HG02678 (cell line): ENCODE measurements around the gene HLA-E.
A peak's percentile ranks its signal among the peaks of the same experiment; 100 is the strongest.
"Not testable (repeated sequence)": the region's sequence is repeated elsewhere in the genome, so short reads cannot be mapped to it uniquely, and the experiment has no call there.

Source experiments
- ATAC-seq: cut with Tn5 transposase; IDR thresholded peaks from one replicate; pipeline ENCODE4 v1.9.1; 2021; ENCODE audit warnings: mild to moderate bottlenecking, moderate library complexity; ENCODE audit not compliant: unreplicated experiment

The HLA-E gene

DNA sequence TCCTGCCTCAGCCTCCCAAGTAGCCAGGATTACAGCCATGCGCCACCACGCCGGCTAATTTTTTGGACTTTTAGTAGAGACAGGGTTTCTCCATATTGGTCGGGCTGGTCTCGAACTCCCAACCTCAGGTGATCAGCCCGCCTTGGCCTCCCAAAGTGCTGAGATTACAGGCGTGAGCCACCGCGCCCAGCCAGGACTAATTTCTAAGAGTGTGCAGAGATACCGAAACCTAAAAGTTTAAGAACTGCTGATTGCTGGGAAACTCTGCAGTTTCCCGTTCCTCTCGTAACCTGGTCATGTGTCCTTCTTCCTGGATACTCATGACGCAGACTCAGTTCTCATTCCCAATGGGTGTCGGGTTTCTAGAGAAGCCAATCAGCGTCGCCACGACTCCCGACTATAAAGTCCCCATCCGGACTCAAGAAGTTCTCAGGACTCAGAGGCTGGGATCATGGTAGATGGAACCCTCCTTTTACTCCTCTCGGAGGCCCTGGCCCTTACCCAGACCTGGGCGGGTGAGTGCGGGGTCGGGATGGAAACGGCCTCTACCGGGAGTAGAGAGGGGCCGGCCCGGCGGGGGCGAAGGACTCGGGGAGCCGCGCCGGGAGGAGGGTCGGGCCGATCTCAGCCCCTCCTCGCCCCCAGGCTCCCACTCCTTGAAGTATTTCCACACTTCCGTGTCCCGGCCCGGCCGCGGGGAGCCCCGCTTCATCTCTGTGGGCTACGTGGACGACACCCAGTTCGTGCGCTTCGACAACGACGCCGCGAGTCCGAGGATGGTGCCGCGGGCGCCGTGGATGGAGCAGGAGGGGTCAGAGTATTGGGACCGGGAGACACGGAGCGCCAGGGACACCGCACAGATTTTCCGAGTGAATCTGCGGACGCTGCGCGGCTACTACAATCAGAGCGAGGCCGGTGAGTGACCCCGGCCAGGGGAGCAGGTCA lies at the start of gene HLA-E:
Gene HLA-E, plus strand, starts transcription at position 429 of the 945 bp plus-strand sequence. Its CDS starts 23 bp downstream, at position 452.
- peak; percentile 83 for ATAC-seq

DNA sequence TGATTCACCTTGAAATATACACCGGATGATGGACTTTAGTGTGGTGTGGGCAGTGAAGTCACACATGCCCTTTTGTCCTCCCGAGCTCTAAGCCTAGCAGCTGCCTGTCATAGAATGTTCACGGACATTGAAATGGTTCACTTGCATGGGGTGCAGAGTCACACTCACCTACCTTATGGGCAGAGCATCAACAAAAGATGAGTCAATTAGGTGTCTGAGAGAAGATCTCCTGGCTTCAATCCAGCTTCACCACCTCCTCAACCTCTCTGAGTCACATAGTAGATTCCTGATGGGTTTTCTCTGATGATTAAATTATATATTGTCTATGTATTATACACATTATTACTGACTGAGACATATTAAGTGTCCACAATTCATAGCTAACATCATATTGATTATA lies 48.1 kb upstream of the HLA-E start:
- no peak for ATAC-seq

DNA sequence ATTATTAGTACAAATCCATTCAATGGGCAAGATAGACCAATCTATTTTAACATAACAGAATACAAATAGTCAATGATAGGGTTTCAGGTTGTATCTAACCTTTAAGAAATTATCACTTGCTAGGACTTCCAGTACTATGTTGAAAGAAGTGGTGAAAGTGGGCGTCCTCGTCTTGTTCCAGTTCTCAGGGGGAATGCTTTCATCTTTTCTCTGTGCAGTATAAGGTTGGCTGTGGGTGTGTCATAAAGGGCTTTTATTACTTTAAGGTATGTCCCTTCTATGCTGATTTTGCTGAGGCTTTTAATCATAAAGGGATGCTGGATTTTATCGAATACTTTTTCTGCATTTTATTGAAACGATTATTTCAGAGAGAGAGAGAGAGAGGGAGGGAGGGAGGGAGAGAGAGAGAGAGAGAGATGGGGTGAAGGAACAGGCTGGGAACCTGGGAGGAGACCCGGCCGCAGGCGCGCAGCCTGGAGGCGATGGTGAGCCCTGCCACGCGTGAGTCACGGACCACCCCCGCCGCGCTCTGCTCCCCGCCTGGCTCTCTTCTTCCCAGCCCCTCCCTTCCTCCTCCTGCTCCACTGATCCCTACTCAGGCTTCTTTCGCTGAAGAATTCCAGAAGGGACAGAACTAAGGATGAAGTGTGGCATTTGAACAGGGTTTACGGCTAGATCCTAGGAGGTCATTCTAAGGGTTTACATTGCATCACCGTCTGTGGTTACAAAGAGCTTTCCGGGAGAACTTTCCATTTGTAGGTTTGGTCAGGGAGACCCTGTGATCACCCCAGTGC lies 45.5 kb upstream of the HLA-E start:
- ATAC-seq = no peak

DNA sequence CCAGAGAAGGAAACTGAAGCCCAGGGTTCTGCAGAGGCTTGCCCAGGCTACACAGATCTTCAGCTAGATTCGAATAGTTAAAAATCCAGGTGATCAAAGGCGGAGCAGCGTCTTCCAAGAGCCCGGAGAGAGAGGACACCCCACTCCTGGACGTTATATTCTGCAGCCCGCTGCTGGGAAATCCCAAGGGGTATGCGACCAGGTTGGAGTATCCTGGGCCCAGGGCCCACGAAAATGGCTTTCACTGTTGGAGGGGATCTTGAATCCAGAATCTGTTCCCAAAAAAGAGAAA lies 44.9 kb upstream of the HLA-E start:
- no peak for ATAC-seq

DNA sequence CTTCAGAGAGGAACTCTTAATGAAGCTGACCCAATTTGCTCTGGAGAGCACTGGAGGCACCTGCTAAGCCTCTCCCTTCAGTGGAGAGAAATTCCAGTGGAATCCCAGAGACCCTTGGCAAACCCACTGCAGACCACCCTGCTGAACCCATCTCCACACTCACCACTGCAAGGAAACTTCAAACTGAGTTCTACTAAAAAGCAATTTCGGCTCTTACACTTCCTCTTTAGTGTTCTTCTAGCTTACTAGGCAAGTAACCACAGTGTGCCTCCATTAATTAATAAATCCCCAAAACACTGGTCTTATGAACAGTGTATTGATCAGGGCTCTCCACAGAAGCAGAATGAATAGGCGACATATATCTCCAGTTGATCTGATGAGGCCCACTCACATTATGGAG lies 43.0 kb upstream of the HLA-E start:
- no peak for ATAC-seq

DNA sequence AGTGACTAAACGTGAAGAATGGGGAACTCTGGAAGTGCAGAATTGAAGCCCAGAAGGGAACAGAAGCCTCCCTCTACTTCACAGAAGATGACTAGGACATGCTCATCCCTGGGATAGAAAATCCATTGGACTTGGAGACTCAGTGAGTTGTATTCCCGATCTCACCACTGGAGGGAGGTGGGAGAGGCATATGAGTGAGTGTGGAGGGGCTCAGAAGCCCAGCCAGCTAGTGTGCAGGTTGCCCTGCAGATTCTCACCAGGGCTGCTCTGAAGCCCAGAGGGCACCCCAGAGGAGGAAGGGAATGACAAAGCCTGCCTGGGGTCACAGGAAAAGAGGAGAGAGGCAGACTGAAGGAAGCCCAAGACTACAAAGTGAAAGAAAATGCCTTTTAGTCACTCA lies 42.1 kb upstream of the HLA-E start:
- ATAC-seq = no peak

DNA sequence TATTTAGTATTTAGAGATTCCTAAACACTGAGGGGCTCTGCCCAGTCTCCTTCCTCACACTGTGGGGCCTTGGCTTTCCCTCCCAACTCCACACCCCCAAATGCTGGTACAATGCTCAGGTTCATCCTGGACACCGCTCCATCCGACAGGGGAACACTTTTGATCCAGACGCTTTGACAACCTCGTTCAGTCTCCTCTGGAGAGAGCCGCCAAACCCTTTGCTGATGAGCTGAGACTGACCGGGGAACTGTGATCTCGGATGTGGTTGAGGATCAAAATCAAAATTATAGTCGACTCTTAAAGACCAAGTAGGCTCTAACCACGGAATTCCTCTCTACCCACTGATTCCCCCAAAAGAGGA lies 38.8 kb upstream of the HLA-E start:
- ATAC-seq = no peak

DNA sequence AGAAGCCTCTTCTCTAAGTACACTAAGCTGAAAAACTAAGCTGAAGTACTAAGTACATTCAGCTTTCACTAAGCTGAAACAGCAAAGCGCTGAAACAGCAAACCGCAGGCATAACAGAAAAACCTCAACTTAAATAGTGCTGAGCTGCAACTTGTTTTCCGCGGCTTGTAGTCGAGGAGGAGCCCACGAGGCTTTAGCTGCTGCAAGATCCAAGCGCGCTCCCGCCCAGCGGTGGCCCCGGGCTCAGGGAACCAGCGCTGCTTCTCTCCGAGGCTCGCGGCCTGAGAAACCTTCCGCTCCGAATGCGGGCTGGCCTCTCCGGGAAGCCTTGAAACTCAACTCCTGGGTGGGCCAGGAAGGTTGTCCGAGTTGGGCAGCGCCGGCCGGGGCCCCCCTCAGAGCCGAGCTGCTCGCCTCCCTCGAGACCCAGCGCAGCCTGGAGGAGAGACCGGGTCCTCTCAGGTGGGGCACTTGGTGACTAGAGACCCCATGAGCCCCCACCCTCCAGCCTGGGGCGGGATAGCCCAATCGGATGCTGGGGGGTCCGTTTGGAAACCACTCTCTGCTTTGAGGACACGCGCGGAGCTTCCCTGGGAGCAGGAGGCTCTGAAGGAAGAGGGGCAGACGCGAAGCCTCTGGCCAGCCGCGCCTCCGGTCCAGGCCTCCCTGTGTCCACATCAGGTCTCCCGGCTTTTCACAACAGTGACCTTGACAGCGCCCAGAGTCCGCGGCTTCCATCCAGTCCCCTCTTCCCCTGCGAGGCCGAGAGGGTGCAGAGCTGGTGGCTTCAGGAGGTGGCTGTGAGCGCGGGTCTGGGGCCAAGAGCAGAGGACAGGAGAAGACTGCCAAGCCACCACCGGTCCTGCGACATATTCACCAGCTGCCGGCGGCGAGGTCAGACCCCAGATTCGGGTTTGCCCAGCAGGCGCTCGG lies 38.1 kb upstream of the HLA-E start:
- no peak for ATAC-seq

DNA sequence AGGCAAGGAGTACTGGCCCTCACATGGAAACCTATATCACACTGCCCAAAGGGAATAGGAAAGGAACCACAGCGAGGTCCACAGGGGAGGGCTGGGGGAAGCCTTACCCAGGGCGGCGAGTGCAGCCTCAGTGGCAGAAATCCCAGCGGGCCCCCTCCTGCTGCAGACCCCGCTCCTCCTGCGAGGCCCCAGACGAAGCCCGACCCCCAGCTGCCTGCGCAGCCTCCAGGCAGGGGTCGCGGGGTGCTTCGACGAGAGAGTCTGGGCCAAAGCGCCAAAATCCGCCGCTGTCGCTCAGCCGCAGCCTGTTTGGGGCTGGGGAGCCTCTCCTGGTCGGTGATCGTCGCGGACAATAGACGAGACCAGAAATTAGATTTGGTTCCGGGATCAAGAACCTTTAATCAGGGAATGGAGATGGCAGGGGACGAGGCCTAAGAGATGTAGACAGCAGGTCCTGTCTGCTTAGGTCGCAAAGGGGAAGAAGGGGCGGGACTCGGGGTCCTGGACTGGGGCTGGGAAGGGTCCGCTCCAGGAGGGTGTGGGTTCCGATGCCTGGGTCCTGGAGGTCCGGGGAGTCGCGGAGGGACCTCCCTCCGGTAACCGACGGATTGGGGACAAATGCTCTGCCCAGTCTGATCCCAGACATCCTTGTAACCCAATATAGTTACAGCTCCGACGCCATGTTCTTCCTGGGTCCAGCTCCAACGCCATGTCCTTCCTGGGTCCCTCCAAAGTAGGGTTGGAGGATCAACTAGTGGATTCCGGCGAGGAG lies 36.4 kb upstream of the HLA-E start:
- no peak for ATAC-seq

DNA sequence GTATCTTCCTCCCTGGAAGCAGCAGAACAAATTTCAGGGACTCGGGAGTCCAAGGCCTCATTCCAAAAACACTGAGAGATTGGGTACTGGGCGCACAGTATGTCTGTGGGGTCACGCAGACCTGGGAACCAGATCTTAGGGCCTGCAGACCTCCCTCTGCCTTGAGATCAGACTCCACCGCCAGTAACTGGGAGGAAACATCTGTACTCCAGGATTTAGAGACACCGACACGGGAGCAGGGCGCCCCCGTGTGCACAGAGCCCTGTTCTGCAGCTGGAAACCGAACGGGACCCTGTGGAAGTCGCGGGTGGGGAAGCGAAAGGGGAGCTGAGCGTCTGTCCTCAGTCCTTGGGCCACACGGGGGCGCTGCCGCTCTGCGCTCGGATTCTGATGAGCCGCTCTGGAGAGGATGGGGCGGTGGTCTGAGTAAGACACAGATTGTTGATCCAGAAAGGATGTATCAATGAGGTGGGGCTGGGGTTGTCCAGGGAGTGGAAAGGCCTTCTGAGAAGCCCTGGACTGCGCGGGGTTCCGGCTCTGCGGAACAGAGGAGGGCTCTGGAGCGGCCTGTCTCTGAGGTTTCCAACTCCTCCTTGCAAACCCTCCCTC lies 35.7 kb upstream of the HLA-E start:
- peak; percentile 66 for ATAC-seq

DNA sequence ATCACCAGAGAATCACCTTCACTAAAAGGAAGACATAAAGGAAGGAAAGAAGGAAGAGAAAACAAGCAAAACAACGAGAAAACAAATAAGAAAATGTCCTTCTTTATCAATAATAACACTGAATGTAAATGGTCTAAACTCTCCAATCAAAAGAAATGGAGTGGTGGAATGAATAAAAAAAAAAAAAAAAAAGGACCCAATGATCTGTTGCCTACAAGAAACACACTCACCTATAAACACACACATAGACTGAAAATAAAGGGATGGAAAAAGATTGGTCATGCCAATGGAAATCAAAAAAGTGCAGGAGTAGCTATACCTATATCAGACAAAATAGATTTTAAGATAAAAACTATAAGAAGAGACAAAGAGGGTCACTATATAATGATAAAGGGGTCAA lies 30.2 kb upstream of the HLA-E start:
- no peak for ATAC-seq

DNA sequence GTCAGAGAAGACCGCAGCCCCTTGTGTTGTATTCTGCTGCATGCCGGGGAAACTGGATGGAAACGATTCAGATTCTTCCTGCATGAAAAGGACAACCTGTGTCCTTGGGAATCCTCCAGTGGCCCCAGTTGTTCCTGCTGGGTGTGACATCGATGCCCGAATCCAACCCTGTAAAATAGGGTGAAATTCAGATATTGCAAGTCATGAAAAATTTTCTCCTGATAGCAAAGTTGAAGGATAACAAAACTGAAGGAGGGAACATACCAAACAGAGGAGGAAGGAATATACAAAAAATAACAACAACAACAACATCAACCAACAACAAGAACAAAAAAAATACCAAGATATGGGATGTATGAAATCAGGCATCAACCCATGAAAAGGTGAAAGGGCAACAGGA lies 28.3 kb upstream of the HLA-E start:
- ATAC-seq = no peak

DNA sequence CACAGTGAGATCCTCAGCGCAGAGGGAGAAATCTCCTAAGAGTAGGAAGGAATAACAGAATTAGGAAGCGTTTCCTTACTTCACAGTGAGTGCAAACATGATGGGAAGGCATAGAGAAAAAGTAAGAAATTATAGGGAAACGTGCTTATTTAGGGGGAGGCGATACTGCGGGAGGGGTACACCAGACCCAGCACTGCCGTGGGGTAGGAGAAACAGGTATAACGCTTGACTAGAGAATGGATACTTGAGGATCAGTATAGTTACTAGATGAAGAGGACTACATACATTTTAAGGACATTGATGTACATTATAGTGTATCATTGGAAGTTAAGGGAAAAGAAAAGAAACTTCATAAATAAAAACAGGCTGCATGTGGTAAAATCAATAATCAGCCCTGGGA lies 26.8 kb upstream of the HLA-E start:
- no peak for ATAC-seq

DNA sequence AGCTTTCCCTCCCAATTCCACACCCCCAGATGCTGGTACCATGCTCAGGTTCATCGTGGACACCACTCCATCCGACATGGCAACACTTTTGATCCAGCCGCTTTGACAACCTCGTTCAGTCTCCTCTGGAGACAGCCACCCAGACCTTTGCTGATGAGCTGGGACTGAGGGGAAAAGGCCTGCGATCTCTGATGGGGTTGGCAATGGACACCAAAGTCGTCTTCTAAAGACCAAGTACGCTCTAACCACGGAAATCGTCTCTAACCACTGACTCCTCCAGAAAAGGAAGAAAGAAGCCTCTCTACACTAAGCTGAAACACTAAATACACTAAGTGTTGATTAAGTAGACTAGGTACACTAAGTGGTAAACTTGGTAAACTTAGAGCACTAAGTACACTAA lies 26.1 kb upstream of the HLA-E start:
- no peak for ATAC-seq

DNA sequence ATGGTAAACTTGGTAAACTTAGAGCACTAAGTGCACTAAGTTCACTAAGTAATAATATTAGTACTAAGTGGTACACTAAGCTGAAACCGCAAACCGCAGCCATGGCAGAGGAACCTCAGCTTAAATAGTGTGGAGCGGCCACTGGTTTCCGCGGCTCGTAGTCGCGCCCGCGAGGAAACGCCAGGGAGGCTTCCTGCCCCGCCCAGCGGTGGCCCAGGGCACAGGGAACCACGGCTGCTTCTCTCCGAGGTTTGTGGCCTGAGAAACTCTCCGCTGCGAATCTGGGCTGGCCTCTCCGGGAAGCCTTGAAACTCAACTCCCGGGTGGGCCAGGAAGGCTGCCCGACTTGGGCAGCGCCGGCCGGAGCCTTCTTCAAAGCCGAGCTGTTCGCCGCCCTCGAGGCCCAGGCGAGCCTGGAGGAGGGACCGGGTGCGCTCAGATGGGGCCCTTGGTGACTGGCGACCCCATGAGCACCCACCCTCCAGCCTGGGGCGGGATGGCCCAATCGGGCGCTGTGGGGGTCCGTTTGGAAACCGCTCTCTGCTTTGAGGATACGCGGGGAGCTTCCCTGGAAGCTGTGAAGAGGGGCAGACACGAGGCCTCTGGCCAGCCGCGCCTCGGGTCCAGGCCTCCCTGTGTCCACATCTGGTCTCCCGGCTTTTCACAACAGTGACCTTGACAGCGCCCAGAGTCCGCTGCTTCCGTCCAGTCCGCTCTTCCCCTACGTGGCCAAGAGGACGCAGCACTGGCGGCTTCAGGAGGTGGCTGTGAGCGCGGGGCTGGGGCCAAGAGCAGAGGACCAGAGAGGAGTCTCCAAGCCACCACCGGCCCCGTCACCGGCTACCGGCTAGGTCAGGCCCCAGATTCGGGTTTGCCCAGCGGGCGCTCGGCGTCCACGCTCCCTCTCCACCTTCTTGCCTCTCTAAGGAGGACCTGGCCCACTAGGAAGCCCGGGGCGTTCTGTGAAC lies 25.4 kb upstream of the HLA-E start:
- ATAC-seq = no peak

DNA sequence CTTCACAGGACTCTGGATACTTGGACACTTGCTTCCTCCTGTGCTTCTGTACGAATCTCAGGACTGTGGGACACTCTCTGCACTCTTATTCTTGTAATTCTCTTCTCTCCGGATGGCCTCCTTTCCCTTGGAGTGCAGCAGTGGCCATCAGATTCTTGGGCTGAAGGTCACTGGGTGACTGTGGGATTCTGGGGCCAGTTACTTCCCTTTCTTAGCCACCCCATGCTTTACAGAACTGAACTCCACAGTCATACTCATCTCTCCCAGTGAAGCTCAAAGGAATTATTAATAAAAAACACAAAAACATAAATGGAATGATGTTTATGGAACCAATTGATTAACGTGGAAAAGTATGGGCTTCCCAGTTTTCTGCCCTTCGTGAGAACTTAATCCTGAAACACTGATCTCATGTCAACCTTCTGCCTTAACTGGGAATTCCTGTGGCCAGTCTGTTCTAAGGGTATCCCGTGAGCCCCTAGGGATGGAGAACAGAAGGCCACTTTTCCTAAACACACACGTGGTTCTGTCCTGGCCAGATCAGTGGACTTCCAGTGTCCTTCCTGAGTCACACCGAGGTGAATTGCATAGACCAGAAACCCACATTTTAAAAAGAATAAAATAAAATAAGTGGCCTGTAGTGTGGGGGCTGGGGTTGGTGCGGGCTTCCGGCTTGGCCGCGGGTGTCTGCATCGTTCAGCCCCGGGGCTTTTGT lies 23.6 kb upstream of the HLA-E start:
- ATAC-seq = no peak

DNA sequence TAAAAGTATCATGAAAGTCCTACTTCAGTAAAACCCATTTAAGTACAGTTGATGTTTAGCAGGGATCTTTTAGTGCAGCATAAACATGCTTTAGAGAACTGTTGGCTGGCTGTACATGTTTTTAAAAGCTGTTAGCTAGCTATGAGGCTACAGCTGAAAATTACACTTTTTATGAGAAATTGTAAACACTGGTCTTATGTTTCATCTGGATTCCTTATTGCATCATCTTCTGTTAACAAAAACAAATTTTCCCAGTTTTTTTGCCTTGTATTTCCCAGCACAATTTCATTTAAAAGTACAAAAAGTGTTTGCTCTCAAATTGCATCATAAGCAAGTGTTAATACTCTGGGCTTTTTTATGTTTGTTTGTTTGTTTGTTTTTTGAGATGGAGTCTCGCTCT lies 18.3 kb upstream of the HLA-E start:
- ATAC-seq = no peak

DNA sequence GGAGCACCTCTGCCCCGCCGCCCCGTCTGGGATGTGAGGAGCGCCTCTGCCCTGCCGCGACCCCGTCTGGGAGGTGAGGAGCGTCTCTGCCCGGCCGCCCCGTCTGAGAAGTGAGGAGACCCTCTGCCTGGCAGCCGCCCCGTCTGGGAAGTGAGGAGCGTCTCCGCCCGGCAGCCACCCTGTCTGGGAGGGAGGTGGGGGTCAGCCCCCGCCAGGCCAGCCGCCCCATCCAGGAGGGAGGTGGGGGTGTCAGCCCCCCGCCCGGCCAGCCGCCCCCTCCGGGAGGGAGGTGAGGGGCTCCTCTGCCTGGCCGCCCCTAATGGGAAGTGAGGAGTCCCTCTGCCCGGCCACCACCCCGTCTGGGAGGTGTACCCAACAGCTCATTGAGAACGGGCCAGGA lies 14.2 kb upstream of the HLA-E start:
- not testable (repeated sequence) for ATAC-seq
